HG03469 (cell line): ENCODE measurements around the gene CSNK1G1.
A peak's percentile ranks its signal among the peaks of the same experiment; 100 is the strongest.

Experiments
- ATAC-seq: cut with Tn5 transposase; IDR thresholded peaks from one replicate; pipeline ENCODE4 v1.9.1; 2021; ENCODE audit warnings: mild to moderate bottlenecking, moderate library complexity, moderate number of reproducible peaks; ENCODE audit not compliant: unreplicated experiment

The CSNK1G1 gene

DNA sequence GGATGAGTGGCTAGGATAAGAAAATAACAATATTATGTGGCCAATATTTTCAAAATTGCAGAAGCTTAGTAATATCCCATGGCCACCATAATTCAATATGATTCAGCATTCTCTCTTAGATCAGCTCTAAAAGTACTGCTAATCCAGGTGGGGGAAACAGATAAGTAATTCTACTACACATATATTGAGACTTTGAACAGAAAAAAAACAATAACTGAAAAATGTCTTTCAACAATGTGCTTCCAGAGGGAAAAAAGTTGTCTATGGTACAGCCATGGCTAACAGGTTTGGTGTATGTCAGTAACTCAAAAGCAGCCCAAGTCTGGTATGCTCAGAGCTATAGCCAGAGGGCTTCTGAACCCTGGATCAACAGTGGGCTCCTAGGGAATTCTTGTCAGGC is 150.8 kb downstream of the CSNK1G1 start:
- ATAC-seq: no peak

DNA sequence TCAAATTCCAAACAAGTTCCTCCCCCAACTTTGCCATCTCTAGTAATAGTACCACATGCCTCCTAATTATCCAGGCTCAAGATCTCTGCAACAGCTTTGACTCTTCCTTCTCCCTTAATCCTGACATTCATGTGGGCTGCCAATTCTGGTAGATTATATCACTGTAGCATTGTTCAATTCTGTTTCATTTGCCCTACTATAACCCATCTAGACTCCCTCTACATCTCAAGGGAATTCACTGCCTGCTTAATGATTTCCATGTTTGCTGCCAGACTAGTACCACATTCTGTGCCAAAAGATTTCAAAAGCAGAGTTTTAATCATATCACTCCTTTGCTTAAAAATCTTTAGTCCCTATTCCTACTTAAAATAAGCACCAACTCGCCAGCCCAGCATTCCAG is 158.5 kb downstream of the CSNK1G1 start:
- ATAC-seq: no peak

DNA sequence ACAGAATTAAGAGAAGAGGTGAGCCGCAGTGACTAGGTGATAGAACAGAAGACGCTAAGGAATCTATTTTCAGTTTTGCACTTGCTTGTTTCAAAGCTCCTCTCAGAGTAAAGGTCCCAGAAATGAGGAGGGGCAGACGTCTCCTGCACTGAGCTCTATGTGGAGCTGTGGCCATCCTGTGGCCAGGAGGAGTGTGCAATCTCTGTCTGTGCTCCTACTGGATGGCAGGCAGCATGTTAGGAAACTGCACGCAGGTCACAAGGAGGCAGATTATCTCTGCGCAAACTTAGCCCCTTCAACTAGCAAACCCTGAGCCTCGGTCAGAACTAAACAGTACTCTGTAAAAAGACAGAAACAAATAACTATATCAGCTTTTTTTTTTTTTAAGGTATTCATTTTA is 162.0 kb downstream of the CSNK1G1 start:
- ATAC-seq: no peak

DNA sequence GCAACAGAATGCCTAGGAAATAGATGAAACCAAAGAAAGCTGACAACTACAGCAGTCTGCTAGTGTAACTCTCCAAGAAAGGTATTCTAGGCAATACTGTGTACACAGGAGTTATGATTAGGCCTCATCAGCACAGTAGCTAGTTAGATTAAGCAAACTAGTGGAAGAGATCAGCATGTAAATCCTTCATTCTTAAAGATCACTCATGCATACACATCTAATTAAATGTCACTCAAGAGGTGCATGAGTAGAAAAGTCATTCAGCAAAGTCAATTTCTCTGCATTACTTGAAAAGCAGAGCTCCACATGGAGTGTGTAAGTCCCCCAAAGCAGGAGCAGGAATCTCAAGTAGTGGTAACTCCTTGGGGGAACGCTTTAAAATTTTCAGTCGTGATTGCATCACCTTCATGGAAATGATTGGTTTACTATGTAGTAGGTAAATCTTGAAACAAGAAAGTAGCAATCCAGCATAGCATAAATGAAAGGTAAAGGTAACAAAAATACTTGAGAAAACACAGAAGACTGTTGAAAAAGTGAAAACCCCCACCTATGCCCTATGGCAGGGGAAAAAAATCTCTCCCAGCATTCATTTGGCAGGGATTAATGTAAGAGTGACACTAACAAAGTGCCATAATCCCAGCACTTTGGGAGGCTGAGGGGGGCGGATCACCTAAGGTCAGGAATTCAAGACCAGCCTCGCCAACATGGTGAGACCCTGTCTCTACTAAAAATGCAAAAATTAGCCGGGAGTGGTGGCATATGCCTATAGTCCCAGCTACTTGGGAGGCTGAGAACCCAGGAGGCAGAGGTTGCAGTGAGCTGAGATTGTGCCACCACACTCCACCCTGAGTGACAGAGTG is 163.8 kb downstream of the CSNK1G1 start:
- no peak for ATAC-seq

DNA sequence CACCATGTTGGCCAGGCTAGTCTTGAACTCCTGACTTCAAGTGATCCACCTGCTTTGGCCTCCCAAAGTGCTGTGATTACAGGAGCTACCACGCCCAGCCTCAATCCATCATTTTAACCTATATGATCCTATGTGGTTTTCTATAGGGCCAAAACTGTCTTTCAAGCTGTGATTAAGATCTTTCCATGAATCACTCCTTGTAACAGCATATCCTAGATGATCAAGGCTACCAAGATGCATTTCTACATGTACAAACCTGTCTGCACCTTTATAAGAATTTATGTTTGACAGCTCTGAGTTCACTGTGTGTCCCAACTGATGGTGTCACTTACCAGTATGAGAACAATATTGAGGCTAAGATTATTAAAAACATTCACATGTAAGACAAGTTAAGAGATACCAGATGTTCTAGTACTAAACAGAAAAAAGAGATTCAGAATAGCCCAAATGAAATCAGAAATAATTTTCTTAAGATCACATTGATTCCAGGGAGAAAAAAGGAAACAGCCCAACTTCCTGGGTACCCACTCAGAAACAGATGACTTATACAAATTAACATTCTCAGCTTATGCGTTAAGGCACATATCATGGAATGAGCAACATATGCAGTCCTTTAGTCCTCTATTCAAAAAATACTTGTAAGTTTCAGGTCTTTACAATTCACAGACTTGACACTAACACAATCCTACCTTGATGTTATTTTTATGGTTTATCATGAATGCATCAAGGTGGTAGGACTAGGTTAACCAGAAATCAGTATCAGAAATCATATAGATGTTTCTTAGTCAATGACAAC is 168.4 kb downstream of the CSNK1G1 start:
- no peak for ATAC-seq

DNA sequence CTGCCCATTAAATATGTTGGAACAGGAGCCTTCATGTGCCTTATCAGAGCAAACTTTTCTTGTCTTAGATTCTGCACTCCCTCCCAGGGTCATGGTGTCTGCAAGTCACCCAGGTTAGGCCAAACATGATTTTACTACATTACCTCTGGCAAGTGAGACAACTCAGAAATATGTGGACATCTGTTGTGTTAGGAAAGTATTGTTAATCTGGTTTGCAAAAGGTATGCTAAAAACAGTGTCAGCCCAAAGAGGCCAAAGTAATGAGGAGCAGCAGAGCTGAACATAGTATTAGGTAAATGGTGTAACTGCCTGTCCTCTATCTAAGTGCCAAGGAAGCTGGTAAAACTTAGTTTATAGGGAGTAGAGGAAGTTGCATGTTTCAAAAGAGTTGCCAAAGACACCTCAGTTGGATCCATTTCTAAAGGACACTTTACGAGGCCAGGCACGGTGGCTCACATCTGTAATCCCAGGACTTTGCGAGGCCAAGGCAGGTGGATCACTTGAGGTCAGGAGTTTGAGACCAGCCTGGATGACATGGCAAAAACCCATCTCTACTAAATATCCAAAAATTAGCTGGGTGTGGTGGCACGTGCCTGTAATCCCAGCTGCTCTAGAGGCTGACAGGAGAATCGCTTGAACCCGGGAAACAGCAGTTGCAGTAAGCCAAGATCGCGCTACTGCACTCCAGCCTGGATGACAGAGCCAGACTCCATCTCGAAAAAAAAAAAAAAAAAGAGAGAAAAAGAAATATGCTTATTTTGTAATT is 170.6 kb downstream of the CSNK1G1 start:
- no peak for ATAC-seq

DNA sequence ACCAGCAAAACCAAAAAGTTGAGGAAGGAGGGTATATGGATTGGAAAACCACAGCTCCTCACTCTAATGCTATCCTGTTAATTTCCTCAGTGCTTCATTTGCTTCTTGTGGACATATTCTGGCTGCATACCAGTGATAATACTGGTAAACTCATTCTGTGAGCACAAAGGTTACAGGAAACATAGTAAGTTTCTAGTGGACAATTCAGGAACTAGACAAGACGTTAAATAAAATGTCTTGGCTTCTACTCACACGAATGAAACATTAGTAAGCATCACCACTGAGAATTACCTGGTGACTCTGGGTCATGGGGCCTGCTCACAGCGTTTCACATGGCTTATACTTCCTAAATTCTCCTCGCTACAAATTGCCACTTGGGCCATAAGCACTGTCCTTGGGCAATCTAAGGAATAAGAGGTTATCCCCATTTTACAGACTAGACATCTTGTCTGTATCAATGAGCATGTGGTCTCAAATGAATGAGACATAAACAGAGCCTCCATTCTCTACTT is 173.1 kb downstream of the CSNK1G1 start:
- no peak for ATAC-seq

DNA sequence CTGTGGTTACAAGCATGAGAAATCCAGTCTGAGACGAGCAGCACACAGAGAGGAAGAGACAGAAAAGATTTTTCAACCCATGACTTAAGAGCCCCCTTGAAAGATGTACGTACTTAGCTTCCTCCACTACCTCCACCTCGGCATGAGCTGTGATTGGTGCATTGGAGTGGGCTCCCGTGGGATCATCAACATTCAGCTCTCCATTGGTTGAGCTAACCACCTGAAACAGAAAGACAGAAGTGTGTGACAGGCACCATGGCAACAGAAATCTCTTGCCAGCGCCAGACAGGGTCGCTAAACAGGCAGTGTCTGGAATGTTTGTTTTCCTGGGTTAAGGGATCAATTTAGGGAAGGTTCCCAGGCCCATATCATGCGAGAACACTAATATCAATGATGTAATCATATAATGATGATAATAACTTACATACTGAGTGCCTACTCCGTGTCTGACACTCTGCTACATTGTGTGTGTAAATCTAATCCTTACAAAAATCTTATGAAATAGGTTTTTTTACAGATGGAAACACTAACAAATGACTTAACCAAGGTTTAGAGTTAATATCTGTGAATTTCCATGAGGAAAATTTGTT is 175.6 kb downstream of the CSNK1G1 start:
- ATAC-seq: no peak

DNA sequence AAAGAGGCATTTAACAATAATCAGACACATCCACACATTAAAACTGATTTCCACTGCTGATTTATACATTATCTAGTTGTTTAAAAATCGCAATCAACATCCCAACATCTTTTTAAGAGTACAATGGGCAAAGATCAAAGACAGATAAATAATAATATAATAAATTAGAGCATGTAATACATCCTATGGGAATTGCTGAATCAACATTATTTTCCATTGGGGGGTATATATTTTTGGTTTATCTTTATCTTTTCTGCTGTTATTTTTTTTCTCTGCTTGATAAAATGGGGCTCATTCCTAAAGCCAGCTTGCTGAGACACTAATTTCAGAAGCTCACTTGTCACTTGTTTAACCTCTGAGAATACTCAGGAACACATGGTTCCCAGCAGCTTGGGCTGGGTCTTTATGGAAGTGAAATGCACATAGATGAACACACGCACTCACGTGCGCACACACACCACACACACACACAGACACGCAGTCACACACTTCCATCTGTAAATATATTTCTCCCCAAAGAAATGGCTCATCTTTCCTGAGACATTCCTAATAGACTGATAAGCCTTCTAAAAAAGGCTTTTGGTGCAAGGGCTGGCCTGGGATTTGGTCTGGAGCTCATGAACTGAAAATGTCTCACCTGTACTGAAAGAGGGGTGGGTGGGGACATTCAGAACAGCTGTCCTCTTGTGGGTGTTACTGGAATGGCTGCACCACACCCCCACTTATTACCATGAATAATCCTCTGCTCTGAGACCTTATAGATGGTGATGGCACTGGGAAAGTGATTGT is 189.7 kb downstream of the CSNK1G1 start:
- no peak for ATAC-seq

DNA sequence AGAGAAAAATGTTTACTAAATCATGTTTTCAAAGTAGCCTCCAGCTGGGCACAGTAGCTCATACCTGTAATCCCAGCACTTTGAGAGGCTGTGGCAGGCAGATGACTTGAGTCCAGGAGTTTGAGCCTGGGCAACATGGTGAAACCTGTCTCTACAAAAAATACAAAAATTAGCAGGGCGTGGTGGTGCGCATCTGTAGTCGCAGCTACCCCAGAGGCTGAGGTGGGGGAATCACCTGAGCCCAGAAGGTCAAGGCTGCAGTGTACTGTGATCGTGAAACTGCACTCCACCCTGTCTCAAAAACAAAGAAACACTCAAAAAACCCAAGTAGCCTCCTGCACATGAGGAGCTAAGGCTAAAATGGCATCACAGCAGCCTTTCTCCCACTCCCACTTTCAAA is 191.5 kb downstream of the CSNK1G1 start:
- ATAC-seq: no peak

DNA sequence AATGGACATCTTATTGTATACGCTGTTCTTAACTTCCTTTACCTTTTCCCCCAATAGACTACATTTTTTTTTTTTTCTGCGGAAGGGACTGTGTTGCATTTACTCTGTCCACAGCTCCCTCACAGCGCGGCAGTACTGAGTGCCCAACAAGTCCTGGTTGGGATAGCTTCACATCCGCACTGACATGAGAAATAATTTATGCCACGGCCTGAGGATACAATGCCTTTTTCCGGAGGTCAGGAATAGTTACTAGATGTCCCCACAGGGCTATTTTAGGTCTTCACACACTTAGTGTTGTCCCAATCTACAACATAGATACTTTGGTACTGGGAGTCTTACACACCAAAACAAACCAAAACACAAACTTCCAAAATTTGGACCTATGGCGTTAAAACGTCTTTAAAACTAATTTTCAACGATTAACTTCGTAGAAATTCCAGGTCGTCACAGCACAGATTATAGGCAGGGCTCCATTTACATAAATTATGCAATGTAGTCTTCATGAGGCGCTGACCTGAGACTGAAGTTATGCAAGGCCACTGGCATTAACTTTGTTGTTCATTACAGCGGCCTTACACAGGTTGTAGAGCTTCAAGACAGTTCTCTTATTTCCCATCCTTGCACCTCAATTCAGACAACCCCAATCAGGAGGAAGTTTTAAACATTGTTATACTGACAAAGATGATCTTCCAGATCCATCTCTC is 192.2 kb downstream of the CSNK1G1 start:
- ATAC-seq: no peak

DNA sequence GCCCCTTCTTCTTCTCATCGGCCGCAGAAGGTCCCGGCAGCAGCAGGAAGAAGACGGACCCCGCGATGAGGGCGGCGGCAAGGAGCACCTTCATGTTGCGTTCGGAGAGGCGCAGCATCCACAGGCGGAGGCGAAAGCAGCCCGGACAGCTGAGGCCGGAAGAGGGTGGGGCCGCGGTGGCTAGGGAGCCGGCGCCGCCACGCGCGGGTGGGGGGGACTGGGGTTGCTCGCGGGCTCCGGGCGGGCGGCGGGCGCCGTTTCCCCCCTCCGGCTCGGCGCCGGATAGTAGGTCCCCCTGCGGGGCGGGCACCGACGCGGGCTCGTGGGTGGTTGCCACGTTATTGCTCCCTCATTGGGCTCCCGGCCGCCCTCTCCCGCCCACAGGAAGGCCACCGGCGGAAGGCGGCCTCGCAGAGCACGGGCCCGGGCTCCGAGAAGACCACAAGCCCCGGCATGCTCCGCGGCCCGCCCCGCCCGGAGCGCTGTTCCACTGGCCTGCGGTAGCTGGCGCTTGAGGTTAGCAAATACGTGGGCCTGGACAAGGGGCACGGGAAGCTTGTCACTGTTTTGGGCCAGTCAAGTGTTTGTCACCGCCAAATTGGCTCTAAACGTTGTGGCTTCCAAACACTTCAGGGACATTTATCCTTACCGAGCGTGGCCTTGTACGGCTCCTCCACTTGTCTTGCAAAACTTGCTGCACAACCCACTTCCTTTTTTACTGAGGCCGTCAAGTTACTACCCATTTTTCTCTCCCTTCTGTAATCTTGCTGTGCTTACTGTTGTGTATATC is 192.9 kb downstream of the CSNK1G1 start, which contains the start of gene PPIB:
PPIB (minus strand) TSS at position 154 of the 790 bp plus-strand sequence; CDS start at position 118, 36 bp downstream.
- peak; percentile 74 for ATAC-seq

DNA sequence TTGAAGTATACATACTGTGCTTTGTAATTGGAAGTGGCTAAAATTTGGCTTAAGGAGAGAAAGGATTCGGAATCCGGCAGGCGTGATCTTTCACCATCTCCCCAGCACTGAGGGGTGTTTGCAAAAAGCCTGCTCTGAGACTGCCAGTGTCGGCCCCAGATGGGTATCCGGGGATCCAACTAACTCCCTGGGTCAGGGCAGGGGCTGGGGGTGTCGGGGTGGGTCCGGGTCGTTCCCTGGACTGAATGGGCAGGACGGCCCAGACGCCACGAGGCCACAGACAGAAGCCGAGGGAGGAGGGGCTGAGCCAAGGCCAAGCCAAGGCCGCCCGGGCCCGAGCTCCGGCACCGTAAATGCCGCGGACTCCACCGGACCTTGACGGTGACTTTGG is 193.5 kb downstream of the CSNK1G1 start:
- peak; percentile 9 for ATAC-seq

DNA sequence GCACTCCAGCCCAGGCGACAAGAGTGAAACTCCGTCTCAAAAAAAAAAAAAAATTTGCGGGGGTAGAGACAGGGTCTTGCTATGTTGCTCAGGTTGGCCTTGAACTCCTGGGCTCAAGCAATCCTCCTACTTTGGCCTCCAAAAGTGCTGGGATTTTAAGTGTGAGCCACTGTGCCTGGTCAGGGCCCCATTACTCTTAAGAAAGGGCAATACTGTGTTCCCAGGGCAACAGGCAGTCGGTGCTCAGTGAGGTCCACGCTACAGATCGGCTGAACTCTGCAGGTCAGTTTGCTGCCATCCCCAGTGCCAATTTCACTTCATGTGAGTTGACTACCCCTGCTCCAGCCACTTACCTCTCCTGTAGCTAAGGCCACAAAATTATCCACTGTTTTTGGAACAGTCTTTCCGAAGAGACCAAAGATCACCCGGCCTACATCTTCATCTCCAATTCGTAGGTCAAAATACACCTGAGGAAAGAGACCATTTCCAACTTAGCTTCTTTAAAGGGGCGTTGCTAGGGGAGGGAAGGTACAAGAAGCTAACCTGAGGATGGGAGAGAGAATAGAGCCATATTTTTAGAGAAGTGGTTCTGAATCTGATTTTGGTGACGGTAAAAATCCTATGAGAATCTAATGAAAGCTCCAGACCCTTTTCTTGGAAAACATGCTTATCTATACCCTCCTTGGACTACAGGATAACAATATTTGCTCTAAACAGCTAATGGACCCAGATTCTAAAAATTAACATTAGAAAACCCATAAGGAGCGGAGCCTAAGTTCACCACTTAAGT is 194.1 kb downstream of the CSNK1G1 start:
- no peak for ATAC-seq

DNA sequence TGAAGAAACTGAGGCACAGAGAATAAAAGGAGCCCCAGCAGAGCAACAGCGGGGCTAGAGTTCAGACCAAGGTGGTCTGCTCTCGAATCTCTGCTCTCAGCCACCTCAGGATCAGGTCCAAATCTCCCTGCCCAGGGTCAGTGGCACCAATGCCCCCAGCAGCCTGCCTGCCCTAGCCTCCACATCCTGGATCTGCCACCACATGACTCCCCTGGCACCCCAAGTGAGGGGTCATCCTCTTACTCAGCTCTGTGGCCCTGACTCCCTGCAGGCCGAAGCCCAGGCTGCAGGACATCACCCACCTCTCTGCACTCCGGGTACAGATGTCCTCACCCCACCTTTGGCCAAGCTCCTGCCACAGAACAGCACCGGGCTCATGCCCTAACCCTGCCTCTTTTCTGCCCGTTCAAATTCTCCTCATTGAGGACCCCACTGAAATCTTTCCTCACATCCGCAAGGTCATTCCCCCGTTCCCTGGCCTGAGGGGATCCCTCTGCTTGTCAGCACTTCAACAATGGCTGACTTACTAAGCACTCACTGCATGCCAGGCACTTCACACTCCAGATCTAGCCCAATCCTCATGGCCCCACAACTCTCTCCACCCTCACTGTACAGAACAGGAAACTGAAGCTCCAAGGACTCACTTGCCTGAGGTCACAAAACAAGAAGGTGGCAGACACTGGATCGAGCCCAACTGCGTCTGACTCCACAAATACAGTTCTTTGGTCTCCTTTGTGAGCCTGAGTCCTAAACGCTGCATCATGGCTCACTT is 197.4 kb downstream of the CSNK1G1 start:
- no peak for ATAC-seq

DNA sequence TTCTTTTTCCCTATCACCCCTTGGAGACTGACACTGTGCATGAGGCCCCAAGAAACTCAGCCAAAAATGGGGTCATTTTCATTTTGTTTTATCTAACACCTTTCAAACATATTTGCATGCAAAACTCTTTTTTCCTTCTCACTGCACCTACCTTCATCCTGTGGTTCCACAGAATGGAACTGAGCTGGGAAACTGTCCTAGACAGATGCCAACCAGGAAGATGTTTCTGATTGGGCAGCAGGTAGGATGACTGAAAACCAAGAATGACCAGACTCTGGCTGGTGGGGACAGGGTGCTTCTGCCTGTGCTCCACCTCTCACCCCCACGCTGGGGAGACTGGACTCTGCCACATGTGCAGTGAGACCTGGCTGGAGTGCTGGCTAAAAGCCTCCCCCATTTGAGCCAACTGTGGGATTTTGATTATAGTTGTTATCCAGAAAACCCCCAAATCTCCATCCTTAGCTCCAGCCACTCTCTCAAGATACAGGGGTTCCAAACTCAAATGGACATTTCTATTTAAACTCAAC is 198.3 kb downstream of the CSNK1G1 start:
- ATAC-seq: no peak
